Mucosa of rectum (tissue), 2 donors: Measurements from ENCODE around the gene RNF123.
"Not testable (repeated sequence)": the region's sequence is repeated elsewhere in the genome, so short reads cannot be mapped to it uniquely, and the experiment has no call there.

Source experiments
- H3K27ac ChIP-seq, 2 donors: one replicate each; pipeline ENCODE4 v1.7.0; 2013; ENCODE audit warnings: inconsistent platforms in 2 of 2, low read depth in 2 of 2, low read length in 2 of 2
- H3K27me3 ChIP-seq, 2 donors: one replicate each; pipeline ENCODE4 v1.7.0; 2013; ENCODE audit warnings: low read length in 2 of 2; ENCODE audit not compliant: control insufficient read depth in 2 of 2, insufficient read depth in 2 of 2
- H3K36me3 ChIP-seq, 2 donors: one replicate each; pipeline ENCODE4 v1.7.0; 2013; ENCODE audit warnings: low read length in 2 of 2; ENCODE audit not compliant: control insufficient read depth in 2 of 2, insufficient read depth in 2 of 2
- H3K4me1 ChIP-seq, 2 donors: one replicate each; pipeline ENCODE4 v1.7.0; 2013; ENCODE audit warnings: low read length in 2 of 2, mild to moderate bottlenecking in 1 of 2; ENCODE audit not compliant: control insufficient read depth in 2 of 2, insufficient read depth in 2 of 2
- H3K4me3 ChIP-seq, 2 donors: one replicate each; pipeline ENCODE4 v1.7.0; 2013; ENCODE audit warnings: low read length in 2 of 2
- H3K9ac ChIP-seq, 2 donors: one replicate each; pipeline ENCODE4 v1.7.0; 2013; ENCODE audit warnings: low read length in 2 of 2, low read depth in 1 of 2, mild to moderate bottlenecking in 1 of 2
- H3K9me3 ChIP-seq, 2 donors: one replicate each; pipeline ENCODE4 v1.7.0; 2013; ENCODE audit warnings: low read length in 2 of 2; ENCODE audit not compliant: control insufficient read depth in 2 of 2
- donor health status: healthy.
- donor health status: Normal muscosa, but diverticular disease.

Gene RNF123

GRCh38 chr3:49675912-49676311, 13.4 kb upstream of the RNF123 start:
- H3K9ac ChIP-seq = no peak overlapping the region
- H3K4me1 ChIP-seq = peaks cover 12 to 13% of the 10 kb centered on the region in 2 donors
- H3K27ac ChIP-seq = no peak overlapping the region
- H3K36me3 ChIP-seq = peaks cover 46 to 54% of the 10 kb centered on the region in 2 donors
- H3K27me3 ChIP-seq = no peaks in the 10 kb centered on the region
- no peak overlapping the region for H3K4me3 ChIP-seq
- H3K9me3 ChIP-seq = no peaks in the 10 kb centered on the region

GRCh38 chr3:49680493-49681231, 8.7 kb upstream of the RNF123 start:
- H3K36me3 ChIP-seq = peaks cover 74 to 83% of the 10 kb centered on the region in 2 donors
- H3K9me3 ChIP-seq = no peaks in the 10 kb centered on the region
- H3K4me1 ChIP-seq = no peaks in the 10 kb centered on the region
- no peak overlapping the region for H3K27ac ChIP-seq
- H3K27me3 ChIP-seq = no peaks in the 10 kb centered on the region
- no peak overlapping the region for H3K9ac ChIP-seq
- no peak overlapping the region for H3K4me3 ChIP-seq

DNA sequence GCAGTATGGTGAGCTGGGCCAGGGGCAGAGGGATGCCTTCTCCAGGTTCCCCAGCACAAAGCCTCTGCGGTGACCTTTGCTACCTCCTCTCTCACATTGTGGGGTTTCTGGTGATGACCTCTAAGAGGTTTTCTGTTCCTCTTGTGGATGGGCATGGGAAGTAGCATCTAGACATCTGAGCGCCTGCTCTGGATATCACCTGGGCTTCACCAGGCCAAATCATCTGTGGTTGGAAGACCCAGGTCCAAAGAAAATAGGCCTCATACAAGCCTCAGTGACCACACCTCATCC, 8.2 kb upstream of the RNF123 start:
- Histone ChIP-seq H3K4me1 (no peaks in the 10 kb centered on the region), H3K27me3 (no peaks in the 10 kb centered on the region), H3K27ac (no peak overlapping the region), H3K36me3 (peaks cover 72 to 77% of the 10 kb centered on the region in 2 donors), H3K9me3 (no peaks in the 10 kb centered on the region), H3K9ac (no peak overlapping the region), H3K4me3 (no peak overlapping the region)

DNA sequence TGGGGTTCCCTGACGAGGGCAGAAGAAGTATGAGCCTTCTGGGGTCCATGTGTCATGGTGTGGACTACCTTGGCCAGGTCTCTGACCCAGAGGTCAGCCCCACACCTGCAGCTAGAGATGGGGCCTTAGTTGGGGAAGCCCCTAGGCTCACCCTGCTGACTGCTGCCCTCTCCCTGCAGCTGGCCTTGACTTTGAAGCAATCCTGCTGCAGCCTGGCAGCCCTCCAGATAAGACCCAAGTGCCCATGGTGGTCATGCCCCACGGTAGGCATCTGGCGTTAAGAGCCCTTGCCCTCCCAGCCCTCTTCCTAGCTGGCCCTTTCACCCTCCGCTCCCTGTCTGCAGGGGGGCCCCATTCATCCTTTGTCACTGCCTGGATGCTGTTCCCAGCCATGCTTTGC, 7.8 kb upstream of the RNF123 start:
- no peak overlapping the region for H3K4me3 ChIP-seq
- no peaks in the 10 kb centered on the region for H3K27me3 ChIP-seq
- peaks cover 69 to 74% of the 10 kb centered on the region in 2 donors for H3K36me3 ChIP-seq
- no peak overlapping the region for H3K27ac ChIP-seq
- no peak overlapping the region for H3K9ac ChIP-seq
- no peaks in the 10 kb centered on the region for H3K4me1 ChIP-seq
- no peaks in the 10 kb centered on the region for H3K9me3 ChIP-seq

DNA sequence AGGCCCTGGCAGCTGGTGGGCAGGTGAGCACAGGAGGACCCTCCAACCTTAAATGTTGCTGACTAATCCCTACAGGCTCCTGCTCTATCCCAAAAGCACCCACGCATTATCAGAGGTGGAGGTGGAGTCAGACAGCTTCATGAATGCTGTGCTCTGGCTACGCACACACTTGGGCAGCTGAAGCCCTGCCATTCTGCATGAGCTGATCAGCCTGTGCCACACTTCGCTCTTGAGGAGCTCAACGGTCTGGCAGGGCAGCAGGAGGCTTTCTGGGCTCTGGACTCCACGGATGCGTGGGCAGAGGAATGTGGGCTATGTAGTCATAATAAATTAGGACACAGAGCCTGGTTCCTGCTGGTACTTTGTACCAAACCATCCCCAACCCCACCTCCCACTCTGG, 6.2 kb upstream of the RNF123 start:
- H3K4me3 ChIP-seq = no peak overlapping the region
- peaks cover 3% of the 10 kb centered on the region in 2 donors for H3K4me1 ChIP-seq
- peaks cover 53 to 58% of the 10 kb centered on the region in 2 donors for H3K36me3 ChIP-seq
- no peak overlapping the region for H3K9ac ChIP-seq
- H3K27ac ChIP-seq = no peak overlapping the region
- no peaks in the 10 kb centered on the region for H3K9me3 ChIP-seq
- no peaks in the 10 kb centered on the region for H3K27me3 ChIP-seq

DNA sequence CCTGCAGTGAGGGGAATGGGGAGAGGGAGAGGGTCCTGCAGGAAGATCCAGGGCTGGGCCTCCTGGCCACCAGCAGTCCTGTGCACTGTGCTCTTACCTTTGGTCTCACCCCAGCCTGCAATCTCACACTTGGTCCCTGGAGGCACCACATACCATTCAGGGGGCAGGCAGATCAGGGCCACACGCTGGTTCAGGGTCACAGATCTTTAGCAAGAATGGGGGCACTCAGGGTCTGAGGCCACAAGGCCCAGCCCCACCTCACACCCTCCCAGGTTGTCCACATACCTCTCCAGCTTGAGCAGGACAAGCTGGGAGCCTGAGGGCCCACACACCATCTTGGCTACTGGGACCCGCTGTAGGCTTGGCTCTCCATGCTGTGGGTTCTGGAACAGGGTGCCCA, 4.9 kb upstream of the RNF123 start:
- H3K4me1 ChIP-seq, H3K4me3 ChIP-seq, H3K9ac ChIP-seq, H3K9me3 ChIP-seq, H3K27ac ChIP-seq, H3K27me3 ChIP-seq: not testable (repeated sequence)
- H3K36me3 ChIP-seq = peaks cover 40 to 45% of the 10 kb centered on the region in 2 donors

GRCh38 chr3:49685103-49685502, 4.3 kb upstream of the RNF123 start:
- not testable (repeated sequence) for H3K9me3 ChIP-seq, H3K27ac ChIP-seq, H3K4me3 ChIP-seq, H3K9ac ChIP-seq, H3K27me3 ChIP-seq
- peaks cover 34 to 38% of the 10 kb centered on the region in 2 donors for H3K36me3 ChIP-seq
- H3K4me1 ChIP-seq = peaks cover 8 to 10% of the 10 kb centered on the region in 2 donors

DNA sequence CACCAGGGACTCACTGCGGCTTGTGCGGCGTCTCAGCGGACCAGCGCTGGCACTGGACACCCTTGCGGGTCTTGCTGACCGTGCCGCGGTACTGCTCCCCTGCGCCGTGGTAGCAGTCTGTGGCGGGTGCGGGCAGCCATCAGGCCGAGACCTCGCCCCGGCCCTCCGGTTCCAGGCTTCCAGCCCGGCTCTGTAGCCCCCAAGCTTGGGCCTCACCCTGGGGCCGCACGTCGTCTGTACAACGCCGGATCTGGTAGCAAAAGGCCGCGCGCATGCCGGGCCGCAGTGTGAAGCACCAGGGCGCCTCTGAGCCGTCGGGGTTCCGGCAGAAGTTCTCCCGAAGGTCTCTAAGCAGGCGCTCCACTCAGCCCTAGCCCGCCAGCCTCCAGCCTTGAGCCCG, 3.5 kb upstream of the RNF123 start:
- not testable (repeated sequence) for H3K27ac ChIP-seq, H3K4me3 ChIP-seq, H3K9ac ChIP-seq, H3K9me3 ChIP-seq, H3K27me3 ChIP-seq
- Histone ChIP-seq H3K4me1 (peaks cover 11 to 17% of the 10 kb centered on the region in 2 donors), H3K36me3 (peaks cover 28 to 31% of the 10 kb centered on the region in 2 donors)

- H3K9me3 ChIP-seq, H3K27ac ChIP-seq, H3K27me3 ChIP-seq: not testable (repeated sequence)
- H3K9ac ChIP-seq = peak overlapping the region in 1 of 2 donors; percentile 51
- H3K36me3 ChIP-seq = peaks cover 25 to 26% of the 10 kb centered on the region in 2 donors
- peak overlapping the region; percentile 43 to 62 for H3K4me3 ChIP-seq
- H3K4me1 ChIP-seq = peaks cover 11 to 19% of the 10 kb centered on the region in 2 donors
Measured at GRCh38 chr3:49686346-49686745, 3.0 kb upstream of the RNF123 start.

GRCh38 chr3:49686769-49687423, 2.5 kb upstream of the RNF123 start:
- H3K9ac ChIP-seq = peak overlapping the region in 1 of 2 donors; percentile 51
- not testable (repeated sequence) for H3K9me3 ChIP-seq, H3K27ac ChIP-seq, H3K27me3 ChIP-seq
- H3K36me3 ChIP-seq = peaks cover 20% of the 10 kb centered on the region in 2 donors
- peaks cover 11 to 20% of the 10 kb centered on the region in 2 donors for H3K4me1 ChIP-seq
- H3K4me3 ChIP-seq = peak overlapping the region; percentile 43 to 62
